H1 (cell line): Measurements from ENCODE around the gene GCLC. TPM values are rescaled to one million over a fixed set of nuclear protein-coding genes. Genes with fewer than 3 reads are reported as not detected.

Source experiments
- BRCA1 ChIP-seq: IDR thresholded peaks from 2 replicates; pipeline ENCODE4 v1.6.1; 2012; ENCODE audit warnings: low read depth, low read length, improper control_type of control experiment
- CHD7 ChIP-seq: fragments of 300-600 bp; sonication (generic); IDR thresholded peaks from 2 replicates; pipeline ENCODE4 v1.7.1; 2012; ENCODE audit warnings: low read length, moderate library complexity, mild to moderate bottlenecking, inconsistent platforms; ENCODE audit not compliant: insufficient replicate concordance
- EGR1 ChIP-seq: IDR thresholded peaks from 2 replicates; pipeline ENCODE4 v1.6.1; 2011; ENCODE audit warnings: low read depth, low read length, borderline replicate concordance
- EP300 ChIP-seq, 2 experiments: IDR thresholded peaks; 1 replicate in 1 of 2; 2 replicates in 1 of 2; pipeline ENCODE4 v1.6.1; 2011 to 2012; ENCODE audit warnings: low read depth in 2 of 2, low read length in 2 of 2, mild to moderate bottlenecking in 2 of 2, borderline replicate concordance in 1 of 2, inconsistent platforms in 1 of 2, moderate library complexity in 1 of 2
- HDAC6 ChIP-seq: IDR thresholded peaks from one replicate; pipeline ENCODE4 v1.7.1; 2012; ENCODE audit warnings: low read depth, mild to moderate bottlenecking, inconsistent platforms, low read length, moderate library complexity
- SP2 ChIP-seq: IDR thresholded peaks from 2 replicates; pipeline ENCODE4 v1.6.1; 2012; ENCODE audit warnings: mild to moderate bottlenecking, low read length, inconsistent platforms
- SUZ12 ChIP-seq: fragments of 200-600 bp; sonication (generic); IDR thresholded peaks from 2 replicates; pipeline ENCODE4 v1.6.1; 2012; ENCODE audit warnings: mild to moderate bottlenecking, inconsistent platforms, low read length, moderate library complexity, mixed read lengths
- ZNF274 ChIP-seq: IDR thresholded peaks from 2 replicates; pipeline ENCODE4 v1.7.0; 2012; ENCODE audit warnings: low read length, borderline replicate concordance; ENCODE audit errors: extremely low read depth
- polyA plus RNA-seq, 7 experiments: library from polyadenylated mRNA; depleted of rRNA in 3 of 7; stranded (reverse) in 5 of 7; unstranded in 2 of 7; fragments of >200 nt in 5 of 7; fragments of 200-250 nt in 2 of 7; gene quantifications; 1 replicate in 5 of 7; 2 replicates in 1 of 7; 4 replicates in 1 of 7; pipeline versions ENCODE4 v1.2.1 to v1.2.3, GENCODE V29; 2011 to 2013; ENCODE audit warnings: missing spikeins in 2 of 7, mixed read lengths in 2 of 7
- total RNA-seq: library from RNA; stranded (reverse); fragmentation: NEBNext Ultra II Directional; extraction: Animal tissue kit (Norgen Biotek cat#: 25700); gene quantifications from 2 replicates; pipeline ENCODE4 v1.2.1, GENCODE V29; 2021
- TF ChIP-seq, protein P1 (sequence below): IDR thresholded peaks from 2 replicates; pipeline ENCODE4 v1.6.1; 2011; ENCODE audit warnings: low read depth, mild to moderate bottlenecking, low read length; ENCODE audit not compliant: insufficient read depth
- TF ChIP-seq, protein P2 (sequence below): IDR thresholded peaks from 2 replicates; pipeline ENCODE4 v1.6.1; 2011; ENCODE audit warnings: low read length, improper control_type of control experiment

The GCLC gene
- total and polyA plus RNA-seq, 2 of the 8 experiments (the other 6 are each of a cell fraction or from before 2014, with no cell fraction given): 15.8 to 54.0 TPM

GRCh38 chr6:53566755-53567154 lies 21.9 kb upstream of the GCLC start (continued):
- no peak for TF ChIP-seq CHD7
- TF ChIP-seq HDAC6: no peak
- no peak for TF ChIP-seq EP300 (IDR thresholded peaks at IDR 0.05; ENCODE audit: borderline replicate concordance in 1 of 2, low read depth in 2 of 2, low read length in 2 of 2)
- TF ChIP-seq ZNF274: no peak
- TF ChIP-seq, protein P1, sequence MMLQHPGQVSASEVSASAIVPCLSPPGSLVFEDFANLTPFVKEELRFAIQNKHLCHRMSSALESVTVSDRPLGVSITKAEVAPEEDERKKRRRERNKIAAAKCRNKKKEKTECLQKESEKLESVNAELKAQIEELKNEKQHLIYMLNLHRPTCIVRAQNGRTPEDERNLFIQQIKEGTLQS: no peak
- TF ChIP-seq SP2: no peak
- TF ChIP-seq, protein P2, sequence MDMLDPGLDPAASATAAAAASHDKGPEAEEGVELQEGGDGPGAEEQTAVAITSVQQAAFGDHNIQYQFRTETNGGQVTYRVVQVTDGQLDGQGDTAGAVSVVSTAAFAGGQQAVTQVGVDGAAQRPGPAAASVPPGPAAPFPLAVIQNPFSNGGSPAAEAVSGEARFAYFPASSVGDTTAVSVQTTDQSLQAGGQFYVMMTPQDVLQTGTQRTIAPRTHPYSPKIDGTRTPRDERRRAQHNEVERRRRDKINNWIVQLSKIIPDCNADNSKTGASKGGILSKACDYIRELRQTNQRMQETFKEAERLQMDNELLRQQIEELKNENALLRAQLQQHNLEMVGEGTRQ: no peak
- no peak for TF ChIP-seq BRCA1
- no peak for TF ChIP-seq SUZ12
- TF ChIP-seq EGR1: no peak
